Measurements from ENCODE around the gene DOCK8.

DNA sequence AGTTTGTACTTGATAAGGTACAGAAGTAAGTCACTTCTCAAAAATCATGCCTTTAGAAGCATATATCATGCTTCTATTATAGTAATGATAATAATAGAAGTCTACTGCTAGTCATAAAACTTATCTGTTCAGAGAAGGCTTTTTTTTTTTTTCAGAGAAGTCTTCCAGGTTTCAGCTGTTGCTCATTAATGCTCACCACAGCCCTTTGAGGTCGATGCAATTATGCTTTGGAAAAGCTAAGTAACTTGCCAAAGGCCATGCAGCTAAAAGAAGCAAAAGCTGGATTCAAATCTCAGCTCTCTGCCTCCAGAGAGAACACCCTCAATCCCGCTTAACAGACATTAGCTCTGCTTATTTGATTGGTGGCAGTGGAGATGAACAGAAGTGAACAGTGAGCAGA lies 150.8 kb downstream of the DOCK8 start:
- TF ChIP-seq, protein P1, sequence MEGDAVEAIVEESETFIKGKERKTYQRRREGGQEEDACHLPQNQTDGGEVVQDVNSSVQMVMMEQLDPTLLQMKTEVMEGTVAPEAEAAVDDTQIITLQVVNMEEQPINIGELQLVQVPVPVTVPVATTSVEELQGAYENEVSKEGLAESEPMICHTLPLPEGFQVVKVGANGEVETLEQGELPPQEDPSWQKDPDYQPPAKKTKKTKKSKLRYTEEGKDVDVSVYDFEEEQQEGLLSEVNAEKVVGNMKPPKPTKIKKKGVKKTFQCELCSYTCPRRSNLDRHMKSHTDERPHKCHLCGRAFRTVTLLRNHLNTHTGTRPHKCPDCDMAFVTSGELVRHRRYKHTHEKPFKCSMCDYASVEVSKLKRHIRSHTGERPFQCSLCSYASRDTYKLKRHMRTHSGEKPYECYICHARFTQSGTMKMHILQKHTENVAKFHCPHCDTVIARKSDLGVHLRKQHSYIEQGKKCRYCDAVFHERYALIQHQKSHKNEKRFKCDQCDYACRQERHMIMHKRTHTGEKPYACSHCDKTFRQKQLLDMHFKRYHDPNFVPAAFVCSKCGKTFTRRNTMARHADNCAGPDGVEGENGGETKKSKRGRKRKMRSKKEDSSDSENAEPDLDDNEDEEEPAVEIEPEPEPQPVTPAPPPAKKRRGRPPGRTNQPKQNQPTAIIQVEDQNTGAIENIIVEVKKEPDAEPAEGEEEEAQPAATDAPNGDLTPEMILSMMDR (IDR thresholded peaks at IDR 0.05) = no peak
- TF ChIP-seq POLR2A (IDR thresholded peaks at IDR 0.05) = no peak
